Medulla oblongata (tissue), 1 donor: ENCODE measurements around the gene SMAP1.
A peak's percentile ranks its signal among the peaks of the same experiment; 100 is the strongest.

ENCODE experiments used
- DNase-seq: peaks from one replicate; pipeline ENCODE4 v3.0.0-alpha.2; 2015; ENCODE audit errors: extremely low spot score

SMAP1 gene

GRCh38 chr6:70667711-70668498, at the start of gene SMAP1:
TSS of gene SMAP1 (plus strand) at chr6:70667883. CDS start at chr6:70668024, 141 bp downstream.
- peak; percentile 92 for DNase-seq

GRCh38 chr6:70620746-70621145, 46.9 kb upstream of the SMAP1 start:
- DNase-seq: no peak

GRCh38 chr6:70622461-70622860, 45.2 kb upstream of the SMAP1 start:
- no peak for DNase-seq

- DNase-seq: no peak
Observed at GRCh38 chr6:70625436-70625835, 42.2 kb upstream of the SMAP1 start.

- no peak for DNase-seq
Observed at GRCh38 chr6:70627500-70628254, 40.0 kb upstream of the SMAP1 start.

GRCh38 chr6:70629929-70630328, 37.8 kb upstream of the SMAP1 start:
- no peak for DNase-seq

GRCh38 chr6:70633870-70634269, 33.8 kb upstream of the SMAP1 start:
- no peak for DNase-seq

GRCh38 chr6:70636596-70636995, 31.1 kb upstream of the SMAP1 start:
- DNase-seq: no peak

- no peak for DNase-seq
Observed at GRCh38 chr6:70638468-70638867, 29.2 kb upstream of the SMAP1 start.

- DNase-seq: no peak
Observed at GRCh38 chr6:70651326-70651905, 16.3 kb upstream of the SMAP1 start.

GRCh38 chr6:70652216-70652615, 15.5 kb upstream of the SMAP1 start:
- no peak for DNase-seq

- no peak for DNase-seq
Observed at GRCh38 chr6:70657706-70658105, 10.0 kb upstream of the SMAP1 start.

GRCh38 chr6:70663881-70664466, 3.7 kb upstream of the SMAP1 start:
- no peak for DNase-seq

GRCh38 chr6:70666706-70667105, 977 bp upstream of the SMAP1 start:
- DNase-seq: no peak

GRCh38 chr6:70667256-70667710, 400 bp upstream of the SMAP1 start:
- DNase-seq: no peak

GRCh38 chr6:70668499-70668812, 773 bp downstream of the SMAP1 start:
- DNase-seq: peak; percentile 48

GRCh38 chr6:70669133-70669532, 1.4 kb downstream of the SMAP1 start:
- DNase-seq: no peak

- DNase-seq: no peak
Observed at GRCh38 chr6:70672549-70672948, 4.9 kb downstream of the SMAP1 start.

- no peak for DNase-seq
Observed at GRCh38 chr6:70673054-70673453, 5.4 kb downstream of the SMAP1 start.

- no peak for DNase-seq
Observed at GRCh38 chr6:70673601-70674000, 5.9 kb downstream of the SMAP1 start.

GRCh38 chr6:70675822-70676221, 8.1 kb downstream of the SMAP1 start:
- no peak for DNase-seq

GRCh38 chr6:70676821-70677220, 9.1 kb downstream of the SMAP1 start:
- DNase-seq: no peak
